Measurements from ENCODE around the gene ARF6. TPM values are rescaled to one million over a fixed set of nuclear protein-coding genes. Genes with fewer than 3 reads are reported as not detected.
A peak's percentile ranks its signal among the peaks of the same experiment; 100 is the strongest.

ARF6 gene
- total RNA-seq, 1 donor from 2014 or later = 61.5 TPM

DNA sequence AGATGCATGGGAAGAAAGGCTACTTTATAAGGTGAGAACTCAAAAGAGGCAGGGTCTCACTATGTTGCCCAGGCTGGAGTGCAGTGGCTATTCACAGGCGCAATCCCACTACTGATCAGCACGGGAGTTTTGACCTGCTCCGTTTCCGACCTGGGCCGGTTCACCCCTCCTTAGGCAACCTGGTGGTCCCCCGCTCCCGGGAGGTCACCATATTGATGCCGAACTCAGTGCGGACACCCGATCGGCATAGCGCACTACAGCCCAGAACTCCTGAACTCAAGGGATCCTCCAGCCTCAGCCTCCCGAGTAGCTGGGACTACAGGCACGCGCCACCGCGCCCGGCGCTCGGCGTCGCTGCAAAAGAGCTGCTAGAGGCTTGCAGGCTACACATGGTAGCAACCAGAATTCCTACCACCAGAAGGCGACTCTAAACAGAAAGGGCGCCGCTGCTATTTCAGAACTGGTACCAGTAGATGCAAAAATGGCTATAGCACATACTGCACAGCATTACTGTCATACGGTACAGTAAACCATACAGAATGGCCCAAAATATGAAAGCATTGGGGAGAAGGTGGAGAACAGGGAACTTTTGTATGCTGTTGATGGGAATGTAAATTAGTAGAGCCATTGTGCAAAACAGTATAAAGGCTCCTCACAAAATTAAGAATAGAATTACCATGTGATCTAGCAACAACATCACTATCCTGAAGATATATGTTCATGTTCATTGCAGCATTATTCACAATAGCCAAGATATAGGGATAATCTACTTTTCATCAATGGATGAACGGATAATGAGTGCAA lies 39.1 kb upstream of the ARF6 start:
- H3K27me3 ChIP-seq = no peaks in the 10 kb centered on the region
- H3K27ac ChIP-seq = peak overlapping the region; percentile 9
- intact Hi-C loops (cut with DNase I) = no loop called here
- DNase-seq (peak; percentile 82), ATAC-seq (peak; percentile 90)
- peaks cover 12% of the 10 kb centered on the region for H3K4me1 ChIP-seq
- H3K36me3 ChIP-seq = peaks cover 24% of the 10 kb centered on the region
- H3K9me3 ChIP-seq = no peaks in the 10 kb centered on the region
- peak overlapping the region; percentile 91 for H3K4me3 ChIP-seq
- TF ChIP-seq, protein P1, sequence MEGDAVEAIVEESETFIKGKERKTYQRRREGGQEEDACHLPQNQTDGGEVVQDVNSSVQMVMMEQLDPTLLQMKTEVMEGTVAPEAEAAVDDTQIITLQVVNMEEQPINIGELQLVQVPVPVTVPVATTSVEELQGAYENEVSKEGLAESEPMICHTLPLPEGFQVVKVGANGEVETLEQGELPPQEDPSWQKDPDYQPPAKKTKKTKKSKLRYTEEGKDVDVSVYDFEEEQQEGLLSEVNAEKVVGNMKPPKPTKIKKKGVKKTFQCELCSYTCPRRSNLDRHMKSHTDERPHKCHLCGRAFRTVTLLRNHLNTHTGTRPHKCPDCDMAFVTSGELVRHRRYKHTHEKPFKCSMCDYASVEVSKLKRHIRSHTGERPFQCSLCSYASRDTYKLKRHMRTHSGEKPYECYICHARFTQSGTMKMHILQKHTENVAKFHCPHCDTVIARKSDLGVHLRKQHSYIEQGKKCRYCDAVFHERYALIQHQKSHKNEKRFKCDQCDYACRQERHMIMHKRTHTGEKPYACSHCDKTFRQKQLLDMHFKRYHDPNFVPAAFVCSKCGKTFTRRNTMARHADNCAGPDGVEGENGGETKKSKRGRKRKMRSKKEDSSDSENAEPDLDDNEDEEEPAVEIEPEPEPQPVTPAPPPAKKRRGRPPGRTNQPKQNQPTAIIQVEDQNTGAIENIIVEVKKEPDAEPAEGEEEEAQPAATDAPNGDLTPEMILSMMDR (IDR thresholded peaks at IDR 0.05) = peak; percentile 84

DNA sequence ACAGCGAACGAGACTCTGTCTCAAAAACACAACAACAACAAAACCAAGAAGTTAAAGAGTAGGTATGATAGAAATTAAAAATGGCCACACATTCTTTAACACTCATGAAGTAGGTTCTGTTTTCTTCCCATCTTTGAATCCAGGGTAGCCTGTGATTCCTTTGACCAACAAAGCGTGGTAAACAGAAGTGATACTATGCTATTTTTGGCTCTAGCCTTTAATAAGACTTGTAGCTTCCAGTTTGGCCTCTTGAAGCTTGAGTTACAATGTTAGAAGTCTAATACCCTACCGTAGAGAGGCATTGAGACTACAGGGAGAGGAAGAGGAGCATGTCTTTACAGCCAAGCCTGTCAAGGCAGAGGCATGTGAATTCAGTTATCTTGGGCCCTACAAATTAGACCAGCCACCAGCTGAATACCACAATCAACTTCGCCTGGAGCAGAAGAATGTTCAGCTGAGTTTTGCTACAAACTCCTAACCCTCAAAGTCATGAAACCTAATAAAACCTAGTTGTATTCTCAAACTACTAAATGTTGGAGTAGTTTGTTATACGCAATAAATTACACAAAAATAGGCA lies 35.4 kb upstream of the ARF6 start:
- intact Hi-C loops (cut with DNase I) = no loop called here
- H3K9me3 ChIP-seq = no peaks in the 10 kb centered on the region
- no peak overlapping the region for H3K27ac ChIP-seq
- H3K4me1 ChIP-seq = no peaks in the 10 kb centered on the region
- ATAC-seq = no peak
- TF ChIP-seq, protein P1 (IDR thresholded peaks at IDR 0.05) = no peak
- no peak for DNase-seq
- H3K36me3 ChIP-seq = no peaks in the 10 kb centered on the region
- no peak overlapping the region for H3K4me3 ChIP-seq
- no peaks in the 10 kb centered on the region for H3K27me3 ChIP-seq

DNA sequence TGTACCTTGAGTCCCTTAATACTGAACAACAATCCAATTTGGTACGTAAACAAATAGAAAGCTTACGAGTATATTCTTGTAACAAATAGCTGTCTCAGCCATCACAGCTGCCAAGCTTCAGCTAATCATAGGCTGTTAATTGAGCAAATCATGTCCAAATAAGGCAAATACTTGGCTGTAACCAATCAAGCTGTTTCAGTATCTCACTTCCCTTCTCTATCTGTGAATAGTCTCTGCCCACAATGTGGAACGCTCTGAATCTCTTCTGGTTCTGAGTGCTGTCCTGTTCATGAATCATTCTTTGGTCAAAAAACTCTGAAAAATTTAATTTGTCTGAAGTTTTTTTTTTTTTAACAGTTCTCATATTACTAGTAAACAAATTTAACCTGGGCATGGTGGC lies 34.5 kb upstream of the ARF6 start:
- ATAC-seq (no peak), DNase-seq (no peak)
- intact Hi-C loops (cut with DNase I) = no loop called here

DNA sequence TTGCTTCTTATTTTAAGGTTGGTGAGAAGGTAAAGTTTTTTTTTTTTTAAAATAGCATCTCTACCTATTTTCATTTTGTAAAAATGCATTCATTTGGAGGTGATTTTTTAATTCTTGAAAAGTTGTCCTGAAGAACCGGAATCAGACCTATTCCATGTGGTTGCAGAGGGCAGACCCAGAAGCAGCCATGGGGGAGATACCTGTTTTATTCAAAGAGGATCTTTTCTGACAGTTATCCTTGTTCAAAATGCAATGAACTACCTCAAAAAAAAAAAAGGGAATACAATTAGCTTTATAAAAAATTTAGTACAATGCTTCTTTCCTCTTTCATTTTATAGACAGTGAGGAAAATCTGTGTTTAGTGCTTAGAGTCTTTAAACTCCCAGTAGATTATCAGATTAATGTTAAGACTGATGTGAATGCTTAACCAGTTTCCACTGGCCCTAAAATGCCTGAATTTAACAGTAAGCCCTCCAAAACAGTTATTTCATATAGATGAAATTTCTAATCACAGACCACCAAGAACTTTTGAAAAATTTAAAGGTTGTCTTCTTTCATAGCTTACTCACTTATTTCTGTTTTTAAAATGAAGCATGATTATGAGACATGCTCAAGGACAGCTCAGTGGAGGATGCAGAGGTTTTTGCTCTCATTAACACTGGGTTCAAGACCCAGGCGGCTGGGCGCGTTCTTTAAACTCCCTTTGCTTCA lies 31.7 kb upstream of the ARF6 start:
- peak overlapping the region; percentile 97 for H3K27ac ChIP-seq

More for the DNA sequence above, 34.5 kb upstream of the ARF6 start:
- H3K27me3 ChIP-seq = no peaks in the 10 kb centered on the region
- no peak overlapping the region for H3K27ac ChIP-seq
- H3K36me3 ChIP-seq = no peaks in the 10 kb centered on the region
- TF ChIP-seq, protein P1 (IDR thresholded peaks at IDR 0.05) = no peak
- no peaks in the 10 kb centered on the region for H3K9me3 ChIP-seq
- H3K4me1 ChIP-seq = peaks cover under 1% of the 10 kb centered on the region
- no peak overlapping the region for H3K4me3 ChIP-seq

DNA sequence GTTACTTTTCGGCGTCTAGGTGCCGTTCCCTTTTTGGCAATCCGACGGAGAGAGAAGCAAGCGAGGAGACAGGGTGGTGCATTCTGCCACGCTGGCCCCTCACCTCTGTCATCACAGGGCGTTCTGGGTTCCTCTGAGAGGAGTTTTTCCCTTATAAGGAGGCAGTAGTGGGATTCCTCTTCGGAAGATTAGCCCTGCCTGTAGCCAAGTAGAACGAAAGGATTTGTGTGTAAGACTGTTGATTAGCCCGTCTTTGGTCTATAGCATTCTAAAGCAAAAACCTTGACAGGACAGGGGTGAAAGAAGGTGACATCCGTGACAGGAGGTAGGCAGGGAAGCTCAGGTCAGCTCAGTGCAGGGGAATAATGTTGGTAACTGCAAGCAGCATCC lies 31.2 kb upstream of the ARF6 start:
- intact Hi-C loops (cut with DNase I) = loop anchor here (10.0 kb wide), 1 partner anchor 243 kb away; no protein-coding TSS in a partner anchor
- H3K4me3 ChIP-seq = peak overlapping the region; percentile 58
- no peaks in the 10 kb centered on the region for H3K9me3 ChIP-seq
- ATAC-seq (peak; percentile 24), DNase-seq (peak; percentile 74)
- no peaks in the 10 kb centered on the region for H3K27me3 ChIP-seq
- H3K27ac ChIP-seq = peak overlapping the region; percentile 97
- peaks cover 14% of the 10 kb centered on the region for H3K4me1 ChIP-seq
- H3K36me3 ChIP-seq = no peaks in the 10 kb centered on the region
- TF ChIP-seq, protein P1 (IDR thresholded peaks at IDR 0.05) = no peak

More for the DNA sequence above, 31.7 kb upstream of the ARF6 start:
- DNase-seq (no peak), ATAC-seq (no peak)
- Histone ChIP-seq H3K4me1 (peaks cover 14% of the 10 kb centered on the region), H3K9me3 (no peaks in the 10 kb centered on the region), H3K27me3 (no peaks in the 10 kb centered on the region), H3K36me3 (no peaks in the 10 kb centered on the region), H3K4me3 (peak overlapping the region; percentile 58)
- TF ChIP-seq, protein P1 (IDR thresholded peaks at IDR 0.05) = no peak
- intact Hi-C loops (cut with DNase I) = loop anchor here (10.0 kb wide), 1 partner anchor 244 kb away; no protein-coding TSS in a partner anchor
